Bronchial epithelial cell (primary cell): Measurements from ENCODE around the gene CRAMP1. TPM values are rescaled to one million over a fixed set of nuclear protein-coding genes. Genes with fewer than 3 reads are reported as not detected.

ENCODE experiments used
- DNase-seq: peaks from one replicate; pipeline ENCODE4 v3.0.0-alpha.2; 2010; ENCODE audit warnings: low read depth
- FAIRE-seq: peaks from 2 replicates; lab custom pipeline; 2011; peaks lifted over from hg19 to GRCh38; lab: Jason Lieb, UNC
- H3K27me3 ChIP-seq: 2 replicates; pipeline ENCODE4 v1.5.1; 2011; ENCODE audit warnings: low read length; ENCODE audit not compliant: control insufficient read depth, insufficient read depth
- H3K36me3 ChIP-seq: 2 replicates; pipeline ENCODE4 v1.5.1; 2011; ENCODE audit warnings: low read length; ENCODE audit not compliant: control insufficient read depth, insufficient read depth
- H3K4me3 ChIP-seq: 2 replicates; pipeline ENCODE4 v1.5.1; 2011; ENCODE audit warnings: mild to moderate bottlenecking, low read depth, low read length, control low read depth
- total RNA-seq: library from RNA; depleted of rRNA; stranded (reverse); fragments of >200 nt; gene quantifications from 2 replicates; pipeline ENCODE4 v1.2.1, GENCODE V29; 2014
- TF ChIP-seq, protein P1 (sequence below): IDR thresholded peaks from 2 replicates; pipeline ENCODE4 v1.5.1; 2011; ENCODE audit warnings: mild to moderate bottlenecking, moderate library complexity, low read length, control low read depth, inconsistent platforms; ENCODE audit not compliant: insufficient read depth, severe bottlenecking

Gene CRAMP1
- total RNA-seq, 1 donor from 2014 or later, result 3.9 TPM

DNA sequence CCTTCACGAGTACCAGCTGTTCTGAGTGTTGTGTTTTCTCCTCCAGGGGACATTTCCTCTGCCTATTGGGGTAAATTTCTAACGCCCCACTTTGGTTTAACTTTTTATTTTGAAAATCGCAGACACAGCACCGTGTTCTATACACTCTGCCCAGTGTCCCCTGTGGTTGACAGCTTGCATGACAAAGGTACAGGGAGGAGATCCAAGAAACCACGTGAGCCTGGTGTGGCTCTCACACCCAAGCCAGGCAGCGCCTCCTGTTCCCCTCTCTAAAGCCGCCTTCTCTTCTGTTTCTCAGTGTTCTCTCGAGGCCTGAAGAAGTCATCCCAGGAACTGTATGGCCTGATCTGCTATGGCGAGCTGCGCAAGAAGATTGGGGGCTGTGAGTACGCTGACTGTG is 25.4 kb downstream of the CRAMP1 start:
- DNase-seq (no peak), FAIRE-seq (no peak)
- Histone ChIP-seq H3K27me3 (no peaks in the 10 kb centered on the region), H3K36me3 (peaks cover 49% of the 10 kb centered on the region), H3K4me3 (no peak overlapping the region)
- TF ChIP-seq, protein P1, sequence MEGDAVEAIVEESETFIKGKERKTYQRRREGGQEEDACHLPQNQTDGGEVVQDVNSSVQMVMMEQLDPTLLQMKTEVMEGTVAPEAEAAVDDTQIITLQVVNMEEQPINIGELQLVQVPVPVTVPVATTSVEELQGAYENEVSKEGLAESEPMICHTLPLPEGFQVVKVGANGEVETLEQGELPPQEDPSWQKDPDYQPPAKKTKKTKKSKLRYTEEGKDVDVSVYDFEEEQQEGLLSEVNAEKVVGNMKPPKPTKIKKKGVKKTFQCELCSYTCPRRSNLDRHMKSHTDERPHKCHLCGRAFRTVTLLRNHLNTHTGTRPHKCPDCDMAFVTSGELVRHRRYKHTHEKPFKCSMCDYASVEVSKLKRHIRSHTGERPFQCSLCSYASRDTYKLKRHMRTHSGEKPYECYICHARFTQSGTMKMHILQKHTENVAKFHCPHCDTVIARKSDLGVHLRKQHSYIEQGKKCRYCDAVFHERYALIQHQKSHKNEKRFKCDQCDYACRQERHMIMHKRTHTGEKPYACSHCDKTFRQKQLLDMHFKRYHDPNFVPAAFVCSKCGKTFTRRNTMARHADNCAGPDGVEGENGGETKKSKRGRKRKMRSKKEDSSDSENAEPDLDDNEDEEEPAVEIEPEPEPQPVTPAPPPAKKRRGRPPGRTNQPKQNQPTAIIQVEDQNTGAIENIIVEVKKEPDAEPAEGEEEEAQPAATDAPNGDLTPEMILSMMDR, result no peak

DNA sequence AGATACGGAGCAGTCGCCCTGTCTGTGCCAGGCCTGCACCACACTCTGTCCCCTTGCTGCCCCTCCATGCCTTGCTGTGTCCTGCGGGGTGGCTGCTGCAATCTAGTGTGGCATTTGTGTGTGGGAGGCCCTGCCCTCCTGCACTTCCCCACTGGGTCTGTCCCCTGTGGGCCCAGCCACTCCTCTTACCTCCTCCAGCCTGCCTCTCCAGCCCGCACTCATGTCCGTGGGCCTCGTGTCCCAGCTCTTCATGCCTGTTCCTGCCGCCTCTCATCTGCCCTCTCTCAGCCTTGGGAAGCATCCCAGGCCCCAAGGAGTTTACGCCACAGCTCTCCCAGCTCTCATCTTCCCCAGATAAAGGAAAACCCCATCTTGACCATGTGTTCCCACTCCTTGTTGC is 26.6 kb downstream of the CRAMP1 start:
- peaks cover 44% of the 10 kb centered on the region for H3K36me3 ChIP-seq
- no peak overlapping the region for H3K4me3 ChIP-seq
- no peak for DNase-seq
- no peak for FAIRE-seq
- no peaks in the 10 kb centered on the region for H3K27me3 ChIP-seq
- TF ChIP-seq, protein P1, result no peak

DNA sequence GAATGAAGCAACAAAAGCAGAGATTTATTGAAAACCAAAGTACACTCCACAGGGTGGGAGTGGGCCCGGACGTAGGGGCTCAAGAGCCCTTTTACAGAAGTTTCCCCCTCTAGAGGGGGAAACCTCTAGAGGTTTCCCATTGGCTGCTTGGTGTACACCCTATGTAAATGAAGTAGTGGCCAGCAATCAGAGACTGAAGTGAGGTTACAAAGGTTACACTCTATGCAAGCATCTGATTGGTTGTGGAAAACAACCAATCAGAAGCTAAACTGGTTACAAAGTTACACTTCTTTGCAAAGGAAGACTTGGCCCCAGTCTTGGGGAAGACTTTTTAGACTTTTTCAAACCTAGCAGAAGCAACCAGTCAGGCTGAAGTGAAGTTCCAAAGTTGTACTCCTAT is 27.1 kb downstream of the CRAMP1 start:
- FAIRE-seq (no peak), DNase-seq (no peak)
- Histone ChIP-seq H3K27me3 (no peaks in the 10 kb centered on the region), H3K36me3 (peaks cover 39% of the 10 kb centered on the region), H3K4me3 (no peak overlapping the region)
- TF ChIP-seq, protein P1, result no peak

DNA sequence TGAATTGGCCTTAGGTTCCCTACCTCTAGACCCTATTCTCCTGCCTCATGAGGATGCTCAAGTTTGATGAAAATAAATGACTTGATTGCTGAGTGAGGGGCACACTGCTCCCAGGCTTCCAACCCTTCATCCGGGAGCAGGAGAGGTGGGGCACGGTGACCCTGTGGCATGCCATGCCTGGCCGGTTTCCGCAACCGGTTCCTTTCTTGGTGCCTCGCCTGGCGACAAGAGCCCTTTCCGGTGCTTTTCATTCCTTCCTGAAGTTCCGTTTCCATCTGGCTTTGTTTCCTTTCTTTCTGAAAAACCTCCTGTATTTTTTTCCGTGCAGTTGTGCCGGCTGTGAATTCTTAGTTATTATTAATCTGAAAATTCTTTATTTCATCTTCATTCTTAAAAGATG is 27.7 kb downstream of the CRAMP1 start:
- Histone ChIP-seq H3K27me3 (no peaks in the 10 kb centered on the region), H3K36me3 (peaks cover 37% of the 10 kb centered on the region), H3K4me3 (no peak overlapping the region)
- TF ChIP-seq, protein P1, result no peak
- DNase-seq (no peak), FAIRE-seq (no peak)

DNA sequence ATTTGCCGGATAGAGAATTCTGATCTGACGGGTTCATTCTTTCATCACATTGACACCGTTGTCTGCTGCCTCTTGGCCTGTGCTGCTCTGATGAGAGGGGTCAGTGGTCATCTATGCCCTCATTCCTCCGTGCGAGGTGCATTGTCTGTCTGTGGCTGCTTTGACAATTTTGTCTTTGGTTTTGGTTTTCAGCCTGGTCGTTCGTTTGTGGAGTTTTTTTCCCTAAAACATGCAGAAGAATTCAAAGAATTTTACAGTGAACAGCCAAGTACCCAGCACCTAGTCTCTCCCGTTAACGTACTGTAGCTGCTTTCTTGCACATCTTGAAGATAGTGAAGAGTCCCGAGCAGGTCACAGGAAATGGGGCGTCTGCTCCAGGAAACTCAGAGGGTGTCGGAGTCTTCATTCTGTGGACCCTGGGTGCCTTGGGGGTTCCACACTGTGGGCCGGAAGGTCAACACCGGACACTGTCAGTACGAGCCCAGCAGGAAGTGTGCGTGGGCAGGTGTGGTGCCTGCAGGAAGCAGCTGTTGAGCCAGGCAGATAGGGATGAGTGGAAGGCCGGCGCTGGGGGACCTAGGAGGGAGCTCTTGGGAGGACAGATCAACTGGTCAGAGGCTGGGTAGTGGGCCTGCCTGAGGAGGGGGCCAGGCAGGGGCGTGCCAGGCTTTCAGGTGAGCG is 28.2 kb downstream of the CRAMP1 start:
- DNase-seq (no peak), FAIRE-seq (no peak)
- Histone ChIP-seq H3K36me3 (peaks cover 35% of the 10 kb centered on the region), H3K27me3 (no peaks in the 10 kb centered on the region), H3K4me3 (no peak overlapping the region)
- TF ChIP-seq, protein P1, result no peak

DNA sequence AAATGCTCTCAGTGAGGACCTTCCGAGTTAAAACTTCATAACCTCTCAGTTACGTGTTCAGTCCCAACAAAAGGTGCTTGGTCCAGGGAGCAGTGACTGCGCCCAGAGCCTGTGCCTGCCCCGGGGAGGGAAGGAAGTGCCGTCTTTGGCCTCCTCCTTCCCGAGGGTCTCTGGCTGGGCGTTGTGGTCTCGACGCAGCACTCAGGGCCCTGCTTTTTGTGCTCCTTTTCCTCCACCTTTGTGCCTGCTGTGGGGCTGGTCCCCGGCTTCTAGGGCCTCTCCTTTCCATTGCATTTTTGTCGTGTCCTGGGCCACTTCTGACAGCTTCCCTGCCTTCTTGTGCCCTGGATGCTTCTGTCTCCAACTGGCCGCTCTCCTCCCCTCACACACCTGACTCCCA is 29.1 kb downstream of the CRAMP1 start:
- no peak for FAIRE-seq
- Histone ChIP-seq H3K36me3 (peaks cover 38% of the 10 kb centered on the region), H3K27me3 (no peaks in the 10 kb centered on the region), H3K4me3 (no peak overlapping the region)
- DNase-seq, result no peak
- TF ChIP-seq, protein P1, result no peak
